Vagina (tissue), 2 donors: ENCODE data around the gene MC2R. TPM values are rescaled to one million over a fixed set of nuclear protein-coding genes. Genes with fewer than 3 reads are reported as not detected.

Experiments
- DNase-seq, 2 donors: peaks; one replicate each; pipeline ENCODE4 v3.0.0-alpha.2; 2017; ENCODE audit errors: extremely low spot score in 2 of 2
- H3K27ac ChIP-seq: fragments of 200-600 bp; sonication (generic); one replicate; pipeline ENCODE4 v1.5.1; 2019
- H3K27me3 ChIP-seq: fragments of 200-600 bp; sonication (generic); one replicate; pipeline ENCODE4 v1.5.1; 2019
- H3K36me3 ChIP-seq, 2 donors: fragments of 200-600 bp; sonication (generic); one replicate each; pipeline ENCODE4 v1.5.1; 2017 to 2019
- H3K4me1 ChIP-seq: fragments of 200-600 bp; sonication (generic); one replicate; pipeline ENCODE4 v1.5.1; 2019
- H3K4me3 ChIP-seq, 2 donors: fragments of 200-600 bp; sonication (generic); 1 replicate in 1 of 2; 2 replicates in 1 of 2; pipeline ENCODE4 v1.5.1; 2016 to 2019
- H3K9me3 ChIP-seq: fragments of 200-600 bp; sonication (generic); one replicate; pipeline ENCODE4 v1.5.1; 2019
- CTCF ChIP-seq, 3 experiments: fragments of 450-650 bp in 2 of 3; fragments of 200-600 bp in 1 of 3; sonication (generic) in 1 of 3; IDR thresholded peaks; one replicate each; pipeline ENCODE4 v1.5.1; 2017 to 2019; ENCODE audit warnings: antibody characterized with exemption in 3 of 3, mild to moderate bottlenecking in 2 of 3, moderate library complexity in 2 of 3
- POLR2A ChIP-seq, 2 donors: fragments of 450-650 bp; IDR thresholded peaks; one replicate each; pipeline ENCODE4 v1.6.1; 2017; ENCODE audit warnings: antibody characterized with exemption in 2 of 2, mild to moderate bottlenecking in 2 of 2, moderate library complexity in 2 of 2
- POLR2AphosphoS5 ChIP-seq, 2 donors: sonication (generic); formaldehyde crosslinking; IDR thresholded peaks; one replicate each; pipeline ENCODE4 v1.9.0; 2017; ENCODE audit warnings: antibody characterized with exemption in 2 of 2, mild to moderate bottlenecking in 2 of 2, low read depth in 1 of 2; ENCODE audit not compliant: insufficient read depth in 1 of 2
- intact Hi-C: fragments of 100-400 bp; cut with DNase I; formaldehyde crosslinking; loops from one replicate; pipeline ENCODE4 v1.15.1; 2023
- total RNA-seq: library from RNA; depleted of rRNA; stranded (reverse); fragments of >200 nt; gene quantifications from one replicate; pipeline ENCODE4 v1.2.3, GENCODE V29; 2016

MC2R gene
- total RNA-seq, 1 donor from 2014 or later = not detected

GRCh38 chr18:13909141-13909940 is 6.0 kb downstream of the MC2R start:
- TF ChIP-seq POLR2A (IDR thresholded peaks at IDR 0.05) = no peak
- TF ChIP-seq POLR2AphosphoS5 (IDR thresholded peaks at IDR 0.05; ENCODE audit: insufficient read depth in 1 of 2, low read depth in 1 of 2) = no peak
- TF ChIP-seq CTCF (IDR thresholded peaks at IDR 0.05) = no peak
- Histone ChIP-seq H3K27me3 (no peaks in the 10 kb centered on the region), H3K9me3 (no peaks in the 10 kb centered on the region), H3K27ac (no peak overlapping the region), H3K36me3 (no peaks in the 10 kb centered on the region), H3K4me3 (no peak overlapping the region), H3K4me1 (no peaks in the 10 kb centered on the region)
- no peak for DNase-seq
- intact Hi-C loops = no loop called here

GRCh38 chr18:13900633-13901032 is 14.7 kb downstream of the MC2R start:
- Histone ChIP-seq H3K36me3 (no peaks in the 10 kb centered on the region), H3K27me3 (no peaks in the 10 kb centered on the region), H3K4me3 (no peak overlapping the region), H3K4me1 (no peaks in the 10 kb centered on the region), H3K27ac (no peak overlapping the region), H3K9me3 (no peaks in the 10 kb centered on the region)
- intact Hi-C loops = no loop called here
- TF ChIP-seq CTCF (IDR thresholded peaks at IDR 0.05) = no peak
- no peak for TF ChIP-seq POLR2AphosphoS5 (IDR thresholded peaks at IDR 0.05; ENCODE audit: insufficient read depth in 1 of 2, low read depth in 1 of 2)
- no peak for TF ChIP-seq POLR2A (IDR thresholded peaks at IDR 0.05)
- DNase-seq = no peak

- Histone ChIP-seq H3K9me3 (no peaks in the 10 kb centered on the region), H3K4me1 (no peaks in the 10 kb centered on the region), H3K4me3 (no peak overlapping the region), H3K36me3 (no peaks in the 10 kb centered on the region), H3K27me3 (no peaks in the 10 kb centered on the region), H3K27ac (no peak overlapping the region)
- no peak for TF ChIP-seq POLR2AphosphoS5 (IDR thresholded peaks at IDR 0.05; ENCODE audit: insufficient read depth in 1 of 2, low read depth in 1 of 2)
- TF ChIP-seq CTCF (IDR thresholded peaks at IDR 0.05) = no peak
- no peak for TF ChIP-seq POLR2A (IDR thresholded peaks at IDR 0.05)
- no peak for DNase-seq
- intact Hi-C loops = no loop called here
Measured at GRCh38 chr18:13895505-13896033, 19.8 kb downstream of the MC2R start.

GRCh38 chr18:13894531-13894930 is 20.8 kb downstream of the MC2R start:
- Histone ChIP-seq H3K4me3 (no peak overlapping the region), H3K27ac (no peak overlapping the region), H3K27me3 (no peaks in the 10 kb centered on the region), H3K4me1 (no peaks in the 10 kb centered on the region), H3K36me3 (no peaks in the 10 kb centered on the region), H3K9me3 (no peaks in the 10 kb centered on the region)
- intact Hi-C loops = no loop called here
- no peak for DNase-seq
- TF ChIP-seq POLR2A (IDR thresholded peaks at IDR 0.05) (no peak), CTCF (IDR thresholded peaks at IDR 0.05) (no peak), POLR2AphosphoS5 (IDR thresholded peaks at IDR 0.05; ENCODE audit: insufficient read depth in 1 of 2, low read depth in 1 of 2) (no peak)

GRCh38 chr18:13893418-13893760 is 21.9 kb downstream of the MC2R start:
- no peak for DNase-seq
- H3K4me3 ChIP-seq = no peak overlapping the region
- intact Hi-C loops = no loop called here
- H3K36me3 ChIP-seq = no peaks in the 10 kb centered on the region
- no peak overlapping the region for H3K27ac ChIP-seq
- no peaks in the 10 kb centered on the region for H3K4me1 ChIP-seq
- no peaks in the 10 kb centered on the region for H3K9me3 ChIP-seq
- H3K27me3 ChIP-seq = no peaks in the 10 kb centered on the region
- TF ChIP-seq POLR2A (IDR thresholded peaks at IDR 0.05) (no peak), POLR2AphosphoS5 (IDR thresholded peaks at IDR 0.05; ENCODE audit: insufficient read depth in 1 of 2, low read depth in 1 of 2) (no peak), CTCF (IDR thresholded peaks at IDR 0.05) (no peak)
